ENCODE measurements around the gene ZNF124.

Gene ZNF124

GRCh38 chr1:247111700-247112478 is 59.9 kb downstream of the ZNF124 start:
- no peak for DNase-seq

- DNase-seq, result no peak
Observed at GRCh38 chr1:247111259-247111699, 60.5 kb downstream of the ZNF124 start.

- DNase-seq, result no peak
Observed at GRCh38 chr1:247110627-247111258, 61.1 kb downstream of the ZNF124 start.

GRCh38 chr1:247107694-247108093 is 64.1 kb downstream of the ZNF124 start:
- no peak for DNase-seq

GRCh38 chr1:247105966-247106365 is 65.9 kb downstream of the ZNF124 start:
- DNase-seq, result no peak

Data from GDM1 (cell line).